Activated CD4-positive, alpha-beta T cell treated with anti-CD3 and anti-CD28 coated beads, Interleukin-2, amount 10 ng/mL, durations not matched to agents 24 days and 14 days (primary cell): ENCODE measurements around the gene DNAJB11. TPM values are rescaled to one million over a fixed set of nuclear protein-coding genes. Genes with fewer than 3 reads are reported as not detected.
"Not testable (repeated sequence)": the region's sequence is repeated elsewhere in the genome, so short reads cannot be mapped to it uniquely, and the experiment has no call there.

Experiments
- DNase-seq: peaks from one replicate; pipeline ENCODE4 v3.0.0; 2022
- H3K27ac Mint-ChIP-seq: one replicate; pipeline ENCODE4 v1.8.0; 2022; ENCODE audit warnings: mild to moderate bottlenecking, mixed read lengths
- H3K27me3 Mint-ChIP-seq: one replicate; pipeline ENCODE4 v1.8.0; 2022; ENCODE audit warnings: mixed read lengths
- H3K36me3 Mint-ChIP-seq: one replicate; pipeline ENCODE4 v1.8.0; 2022; ENCODE audit warnings: low read depth, mild to moderate bottlenecking, mixed read lengths
- H3K4me1 Mint-ChIP-seq: one replicate; pipeline ENCODE4 v1.8.0; 2021; ENCODE audit warnings: mixed read lengths
- H3K4me3 Mint-ChIP-seq: one replicate; pipeline ENCODE4 v1.8.0; 2022; ENCODE audit warnings: mild to moderate bottlenecking, moderate library complexity, mixed read lengths
- H3K9me3 Mint-ChIP-seq: one replicate; pipeline ENCODE4 v1.8.0; 2021; ENCODE audit warnings: mixed read lengths
- intact Hi-C: fragments of 100-400 bp; cut with micrococcal nuclease; formaldehyde crosslinking; loops from one replicate; pipeline ENCODE4 v1.15.1; 2023
- total RNA-seq: library from RNA; stranded (reverse); gene quantifications from 2 replicates; pipeline ENCODE4 v1.2.3, GENCODE V29; 2022

DNAJB11 gene
- total RNA-seq, 1 donor from 2014 or later = 74.0 TPM

- H3K36me3 Mint-ChIP-seq = no peaks in the 10 kb centered on the region
- peaks cover 22% of the 10 kb centered on the region for H3K27me3 Mint-ChIP-seq
- H3K4me1 Mint-ChIP-seq = peaks cover 4% of the 10 kb centered on the region
- DNase-seq = no peak
- no peaks in the 10 kb centered on the region for H3K9me3 Mint-ChIP-seq
- no peak overlapping the region for H3K4me3 Mint-ChIP-seq
- intact Hi-C loops = no loop called here
- no peak overlapping the region for H3K27ac Mint-ChIP-seq
Measured at GRCh38 chr3:186622651-186623310, 52.3 kb downstream of the DNAJB11 start.

- no peak for DNase-seq
- Mint-ChIP-seq H3K4me3 (no peak overlapping the region), H3K4me1 (no peaks in the 10 kb centered on the region), H3K36me3 (no peaks in the 10 kb centered on the region), H3K27ac (no peak overlapping the region), H3K27me3 (peaks cover 17% of the 10 kb centered on the region), H3K9me3 (no peaks in the 10 kb centered on the region)
- intact Hi-C loops = no loop called here
Measured at GRCh38 chr3:186624598-186624997, 54.1 kb downstream of the DNAJB11 start.

GRCh38 chr3:186625600-186626042 is 55.1 kb downstream of the DNAJB11 start:
- H3K36me3 Mint-ChIP-seq = no peaks in the 10 kb centered on the region
- no peak for DNase-seq
- H3K4me3 Mint-ChIP-seq = no peak overlapping the region
- no peaks in the 10 kb centered on the region for H3K4me1 Mint-ChIP-seq
- peaks cover 21% of the 10 kb centered on the region for H3K27me3 Mint-ChIP-seq
- intact Hi-C loops = no loop called here
- no peak overlapping the region for H3K27ac Mint-ChIP-seq
- no peaks in the 10 kb centered on the region for H3K9me3 Mint-ChIP-seq

GRCh38 chr3:186626254-186626847 is 55.8 kb downstream of the DNAJB11 start:
- Mint-ChIP-seq H3K4me1 (no peaks in the 10 kb centered on the region), H3K4me3 (no peak overlapping the region), H3K9me3 (no peaks in the 10 kb centered on the region), H3K27me3 (peaks cover 26% of the 10 kb centered on the region), H3K27ac (no peak overlapping the region), H3K36me3 (no peaks in the 10 kb centered on the region)
- DNase-seq = no peak
- intact Hi-C loops = no loop called here

GRCh38 chr3:186627852-186628414 is 57.4 kb downstream of the DNAJB11 start:
- Mint-ChIP-seq H3K4me1 (no peaks in the 10 kb centered on the region), H3K36me3 (no peaks in the 10 kb centered on the region), H3K27ac (no peak overlapping the region), H3K4me3 (no peak overlapping the region), H3K27me3 (peaks cover 18% of the 10 kb centered on the region), H3K9me3 (no peaks in the 10 kb centered on the region)
- intact Hi-C loops = no loop called here
- no peak for DNase-seq

GRCh38 chr3:186628756-186629155 is 58.2 kb downstream of the DNAJB11 start:
- no peak overlapping the region for H3K27ac Mint-ChIP-seq
- no peak for DNase-seq
- no peaks in the 10 kb centered on the region for H3K4me1 Mint-ChIP-seq
- no peaks in the 10 kb centered on the region for H3K36me3 Mint-ChIP-seq
- intact Hi-C loops = no loop called here
- no peaks in the 10 kb centered on the region for H3K9me3 Mint-ChIP-seq
- peaks cover 15% of the 10 kb centered on the region for H3K27me3 Mint-ChIP-seq
- no peak overlapping the region for H3K4me3 Mint-ChIP-seq

- H3K9me3 Mint-ChIP-seq = no peaks in the 10 kb centered on the region
- no peaks in the 10 kb centered on the region for H3K36me3 Mint-ChIP-seq
- DNase-seq = no peak
- no peak overlapping the region for H3K27ac Mint-ChIP-seq
- no peaks in the 10 kb centered on the region for H3K4me1 Mint-ChIP-seq
- H3K4me3 Mint-ChIP-seq = no peak overlapping the region
- intact Hi-C loops = no loop called here
- peaks cover 17% of the 10 kb centered on the region for H3K27me3 Mint-ChIP-seq
Measured at GRCh38 chr3:186630950-186631641, 60.6 kb downstream of the DNAJB11 start.

GRCh38 chr3:186633481-186633880 is 63.0 kb downstream of the DNAJB11 start:
- Mint-ChIP-seq H3K4me1 (no peaks in the 10 kb centered on the region), H3K9me3 (no peaks in the 10 kb centered on the region), H3K27me3 (peaks cover 20% of the 10 kb centered on the region), H3K36me3 (no peaks in the 10 kb centered on the region), H3K27ac (no peak overlapping the region), H3K4me3 (no peak overlapping the region)
- DNase-seq = no peak
- intact Hi-C loops = no loop called here

GRCh38 chr3:186634207-186634606 is 63.7 kb downstream of the DNAJB11 start:
- peaks cover 19% of the 10 kb centered on the region for H3K27me3 Mint-ChIP-seq
- H3K9me3 Mint-ChIP-seq, intact Hi-C loops, H3K27ac Mint-ChIP-seq, DNase-seq, H3K4me1 Mint-ChIP-seq, H3K4me3 Mint-ChIP-seq, H3K36me3 Mint-ChIP-seq: not testable (repeated sequence)

Other genes with a start within 250 kb of the DNAJB11 start
- 0.14 and 0.28 TPM in 2 replicates for gene DGKG, start 208.5 kb upstream of the DNAJB11 start, total RNA-seq
- gene CRYGS, start 26.3 kb upstream of the DNAJB11 start, total RNA-seq = 4.4 and 4.8 TPM in 2 replicates
- gene TBCCD1, start 3.4 kb upstream of the DNAJB11 start, total RNA-seq = 20.9 and 21.4 TPM in 2 replicates
- gene AHSG, start 42.3 kb downstream of the DNAJB11 start, total RNA-seq = not detected in 2 replicates
- gene FETUB, start 69.7 kb downstream of the DNAJB11 start, total RNA-seq = not detected in 2 replicates
- gene HRG, start 95.3 kb downstream of the DNAJB11 start, total RNA-seq = not detected in 2 replicates
- gene KNG1, start 146.6 kb downstream of the DNAJB11 start, total RNA-seq = not detected in 2 replicates
- 502 and 507 TPM in 2 replicates for gene EIF4A2, start 212.9 kb downstream of the DNAJB11 start, total RNA-seq
- 116 and 119 TPM in 2 replicates for gene RFC4, start 235.8 kb downstream of the DNAJB11 start, total RNA-seq